ENCODE measurements around the gene LEFTY1. TPM values are rescaled to one million over a fixed set of nuclear protein-coding genes. Genes with fewer than 3 reads are reported as not detected.

The LEFTY1 gene
- total and polyA plus RNA-seq, 2 of the 13 experiments (the other 11 are each of a cell fraction or from before 2014, with no cell fraction given), result 0.29 to 0.79 TPM

DNA sequence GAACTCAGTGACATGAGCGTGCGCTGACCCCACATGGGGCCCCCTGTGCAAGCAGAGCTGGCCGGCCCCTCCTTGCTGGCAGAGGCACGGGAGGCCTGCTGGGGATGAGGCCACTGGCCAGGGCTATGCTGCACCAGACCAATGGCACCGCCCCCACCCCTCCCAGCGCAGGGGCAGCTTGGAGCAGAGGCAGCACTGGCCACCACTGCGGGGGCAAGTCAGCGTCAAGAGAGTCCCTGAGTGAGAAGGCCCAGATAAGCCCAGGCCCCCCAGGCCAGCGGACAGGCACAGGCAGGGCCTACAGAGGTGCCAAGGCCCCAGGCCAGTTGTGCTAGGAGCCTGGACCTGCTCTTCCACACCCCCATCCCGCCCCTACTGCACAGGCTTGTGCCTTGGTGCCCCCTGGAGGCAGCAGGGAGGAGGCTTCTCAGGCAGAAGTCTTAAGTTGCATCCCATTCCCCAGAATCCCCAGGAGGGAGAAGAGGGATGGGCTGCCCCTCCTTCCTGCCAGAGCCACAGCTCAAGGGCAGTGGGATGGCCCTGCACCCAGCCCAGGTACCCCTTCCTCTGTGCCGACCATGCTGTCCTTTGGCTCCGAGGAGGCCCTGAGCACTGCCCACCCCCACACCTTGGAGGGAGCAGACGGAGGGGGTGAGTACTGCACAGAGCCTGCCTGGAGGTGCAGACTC is 43.2 kb downstream of the LEFTY1 start (continued):
- TF ChIP-seq, protein P1, sequence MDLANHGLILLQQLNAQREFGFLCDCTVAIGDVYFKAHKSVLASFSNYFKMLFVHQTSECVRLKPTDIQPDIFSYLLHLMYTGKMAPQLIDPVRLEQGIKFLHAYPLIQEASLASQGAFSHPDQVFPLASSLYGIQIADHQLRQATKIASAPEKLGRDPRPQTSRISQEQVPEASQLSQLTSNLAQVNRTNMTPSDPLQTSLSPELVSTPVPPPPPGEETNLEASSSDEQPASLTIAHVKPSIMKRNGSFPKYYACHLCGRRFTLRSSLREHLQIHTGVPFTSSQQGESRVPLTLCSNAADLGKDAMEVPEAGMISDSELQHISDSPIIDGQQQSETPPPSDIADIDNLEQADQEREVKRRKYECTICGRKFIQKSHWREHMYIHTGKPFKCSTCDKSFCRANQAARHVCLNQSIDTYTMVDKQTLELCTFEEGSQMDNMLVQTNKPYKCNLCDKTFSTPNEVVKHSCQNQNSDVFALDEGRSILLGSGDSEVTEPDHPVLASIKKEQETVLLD (CRISPR knock-in tag; IDR thresholded peaks at IDR 0.05; ENCODE audit: low read depth), result no peak
- TF ChIP-seq ZNF543 (CRISPR knock-in tag; IDR thresholded peaks at IDR 0.05) (no peak), RXRA (CRISPR knock-in tag; IDR thresholded peaks at IDR 0.05) (no peak), ZNF781 (CRISPR knock-in tag; IDR thresholded peaks at IDR 0.05; ENCODE audit: borderline replicate concordance, not compliant biosample characterization) (no peak), MAFG (CRISPR knock-in tag; IDR thresholded peaks at IDR 0.05) (no peak), ZNF251 (CRISPR knock-in tag; IDR thresholded peaks at IDR 0.05) (no peak), EZH2 (conservative IDR thresholded peaks at IDR 0.05; ENCODE audit: low read depth, low read length) (no peak), TCF12 (IDR thresholded peaks at IDR 0.05) (no peak), TCF12 (CRISPR knock-in tag; IDR thresholded peaks at IDR 0.05) (no peak), IRF2 (CRISPR knock-in tag; IDR thresholded peaks at IDR 0.05) (no peak), FOXC1 (CRISPR knock-in tag; IDR thresholded peaks at IDR 0.05; ENCODE audit: borderline replicate concordance) (no peak), POLR2AphosphoS2 (IDR thresholded peaks at IDR 0.05; ENCODE audit: low read depth, low read length) (no peak), ADNP (CRISPR knock-in tag; IDR thresholded peaks at IDR 0.05) (no peak), PHB2 (IDR thresholded peaks at IDR 0.05; ENCODE audit: partially characterized antibody) (no peak), JDP2 (CRISPR knock-in tag; IDR thresholded peaks at IDR 0.05; ENCODE audit: borderline replicate concordance) (no peak), ZSCAN25 (CRISPR knock-in tag; IDR thresholded peaks at IDR 0.05) (no peak), ZFP36 (IDR thresholded peaks at IDR 0.05; ENCODE audit: borderline replicate concordance, low read depth, low read length, partially characterized antibody) (no peak), ZNF432 (CRISPR knock-in tag; IDR thresholded peaks at IDR 0.05; ENCODE audit: borderline replicate concordance) (no peak), NFE2 (CRISPR knock-in tag; IDR thresholded peaks at IDR 0.05) (no peak)
- TF ChIP-seq, protein P2, sequence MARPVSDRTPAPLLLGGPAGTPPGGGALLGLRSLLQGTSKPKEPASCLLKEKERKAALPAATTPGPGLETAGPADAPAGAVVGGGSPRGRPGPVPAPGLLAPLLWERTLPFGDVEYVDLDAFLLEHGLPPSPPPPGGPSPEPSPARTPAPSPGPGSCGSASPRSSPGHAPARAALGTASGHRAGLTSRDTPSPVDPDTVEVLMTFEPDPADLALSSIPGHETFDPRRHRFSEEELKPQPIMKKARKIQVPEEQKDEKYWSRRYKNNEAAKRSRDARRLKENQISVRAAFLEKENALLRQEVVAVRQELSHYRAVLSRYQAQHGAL (CRISPR knock-in tag; IDR thresholded peaks at IDR 0.05; ENCODE audit: not compliant biosample characterization), result no peak
- TF ChIP-seq, protein P3, sequence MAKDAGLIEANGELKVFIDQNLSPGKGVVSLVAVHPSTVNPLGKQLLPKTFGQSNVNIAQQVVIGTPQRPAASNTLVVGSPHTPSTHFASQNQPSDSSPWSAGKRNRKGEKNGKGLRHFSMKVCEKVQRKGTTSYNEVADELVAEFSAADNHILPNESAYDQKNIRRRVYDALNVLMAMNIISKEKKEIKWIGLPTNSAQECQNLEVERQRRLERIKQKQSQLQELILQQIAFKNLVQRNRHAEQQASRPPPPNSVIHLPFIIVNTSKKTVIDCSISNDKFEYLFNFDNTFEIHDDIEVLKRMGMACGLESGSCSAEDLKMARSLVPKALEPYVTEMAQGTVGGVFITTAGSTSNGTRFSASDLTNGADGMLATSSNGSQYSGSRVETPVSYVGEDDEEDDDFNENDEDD (CRISPR knock-in tag; IDR thresholded peaks at IDR 0.05; ENCODE audit: borderline replicate concordance), result no peak
- TF ChIP-seq, protein P4, sequence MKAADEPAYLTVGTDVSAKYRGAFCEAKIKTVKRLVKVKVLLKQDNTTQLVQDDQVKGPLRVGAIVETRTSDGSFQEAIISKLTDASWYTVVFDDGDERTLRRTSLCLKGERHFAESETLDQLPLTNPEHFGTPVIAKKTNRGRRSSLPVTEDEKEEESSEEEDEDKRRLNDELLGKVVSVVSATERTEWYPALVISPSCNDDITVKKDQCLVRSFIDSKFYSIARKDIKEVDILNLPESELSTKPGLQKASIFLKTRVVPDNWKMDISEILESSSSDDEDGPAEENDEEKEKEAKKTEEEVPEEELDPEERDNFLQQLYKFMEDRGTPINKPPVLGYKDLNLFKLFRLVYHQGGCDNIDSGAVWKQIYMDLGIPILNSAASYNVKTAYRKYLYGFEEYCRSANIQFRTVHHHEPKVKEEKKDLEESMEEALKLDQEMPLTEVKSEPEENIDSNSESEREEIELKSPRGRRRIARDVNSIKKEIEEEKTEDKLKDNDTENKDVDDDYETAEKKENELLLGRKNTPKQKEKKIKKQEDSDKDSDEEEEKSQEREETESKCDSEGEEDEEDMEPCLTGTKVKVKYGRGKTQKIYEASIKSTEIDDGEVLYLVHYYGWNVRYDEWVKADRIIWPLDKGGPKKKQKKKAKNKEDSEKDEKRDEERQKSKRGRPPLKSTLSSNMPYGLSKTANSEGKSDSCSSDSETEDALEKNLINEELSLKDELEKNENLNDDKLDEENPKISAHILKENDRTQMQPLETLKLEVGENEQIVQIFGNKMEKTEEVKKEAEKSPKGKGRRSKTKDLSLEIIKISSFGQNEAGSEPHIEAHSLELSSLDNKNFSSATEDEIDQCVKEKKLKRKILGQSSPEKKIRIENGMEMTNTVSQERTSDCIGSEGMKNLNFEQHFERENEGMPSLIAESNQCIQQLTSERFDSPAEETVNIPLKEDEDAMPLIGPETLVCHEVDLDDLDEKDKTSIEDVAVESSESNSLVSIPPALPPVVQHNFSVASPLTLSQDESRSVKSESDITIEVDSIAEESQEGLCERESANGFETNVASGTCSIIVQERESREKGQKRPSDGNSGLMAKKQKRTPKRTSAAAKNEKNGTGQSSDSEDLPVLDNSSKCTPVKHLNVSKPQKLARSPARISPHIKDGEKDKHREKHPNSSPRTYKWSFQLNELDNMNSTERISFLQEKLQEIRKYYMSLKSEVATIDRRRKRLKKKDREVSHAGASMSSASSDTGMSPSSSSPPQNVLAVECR (CRISPR knock-in tag; IDR thresholded peaks at IDR 0.05; ENCODE audit: borderline replicate concordance), result no peak; the same call in 1 of the 2 replicates
